Astrocyte of the spinal cord (primary cell): ENCODE data around the gene CROT.
A peak's percentile ranks its signal among the peaks of the same experiment; 100 is the strongest.

Experiments
- DNase-seq: peaks from one replicate; pipeline ENCODE4 v3.0.0; 2011; ENCODE audit warnings: low read depth, low spot score
- H3K4me3 ChIP-seq: 2 replicates; pipeline ENCODE4 v1.5.1; 2011; ENCODE audit warnings: low read depth, mild to moderate bottlenecking, low read length, moderate library complexity
- in situ Hi-C: cut with HindIII; loops from 2 replicates; pipeline ENCODE4 v1.10.0; 2017; ENCODE audit warnings: low sequenced_read_pairs
- TF ChIP-seq, protein P1 (sequence below): IDR thresholded peaks from 2 replicates; pipeline ENCODE4 v1.5.1; 2012; ENCODE audit warnings: low read depth, mild to moderate bottlenecking, low read length, inconsistent platforms

The CROT gene, protein sequence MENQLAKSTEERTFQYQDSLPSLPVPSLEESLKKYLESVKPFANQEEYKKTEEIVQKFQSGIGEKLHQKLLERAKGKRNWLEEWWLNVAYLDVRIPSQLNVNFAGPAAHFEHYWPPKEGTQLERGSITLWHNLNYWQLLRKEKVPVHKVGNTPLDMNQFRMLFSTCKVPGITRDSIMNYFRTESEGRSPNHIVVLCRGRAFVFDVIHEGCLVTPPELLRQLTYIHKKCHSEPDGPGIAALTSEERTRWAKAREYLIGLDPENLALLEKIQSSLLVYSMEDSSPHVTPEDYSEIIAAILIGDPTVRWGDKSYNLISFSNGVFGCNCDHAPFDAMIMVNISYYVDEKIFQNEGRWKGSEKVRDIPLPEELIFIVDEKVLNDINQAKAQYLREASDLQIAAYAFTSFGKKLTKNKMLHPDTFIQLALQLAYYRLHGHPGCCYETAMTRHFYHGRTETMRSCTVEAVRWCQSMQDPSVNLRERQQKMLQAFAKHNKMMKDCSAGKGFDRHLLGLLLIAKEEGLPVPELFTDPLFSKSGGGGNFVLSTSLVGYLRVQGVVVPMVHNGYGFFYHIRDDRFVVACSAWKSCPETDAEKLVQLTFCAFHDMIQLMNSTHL

DNA sequence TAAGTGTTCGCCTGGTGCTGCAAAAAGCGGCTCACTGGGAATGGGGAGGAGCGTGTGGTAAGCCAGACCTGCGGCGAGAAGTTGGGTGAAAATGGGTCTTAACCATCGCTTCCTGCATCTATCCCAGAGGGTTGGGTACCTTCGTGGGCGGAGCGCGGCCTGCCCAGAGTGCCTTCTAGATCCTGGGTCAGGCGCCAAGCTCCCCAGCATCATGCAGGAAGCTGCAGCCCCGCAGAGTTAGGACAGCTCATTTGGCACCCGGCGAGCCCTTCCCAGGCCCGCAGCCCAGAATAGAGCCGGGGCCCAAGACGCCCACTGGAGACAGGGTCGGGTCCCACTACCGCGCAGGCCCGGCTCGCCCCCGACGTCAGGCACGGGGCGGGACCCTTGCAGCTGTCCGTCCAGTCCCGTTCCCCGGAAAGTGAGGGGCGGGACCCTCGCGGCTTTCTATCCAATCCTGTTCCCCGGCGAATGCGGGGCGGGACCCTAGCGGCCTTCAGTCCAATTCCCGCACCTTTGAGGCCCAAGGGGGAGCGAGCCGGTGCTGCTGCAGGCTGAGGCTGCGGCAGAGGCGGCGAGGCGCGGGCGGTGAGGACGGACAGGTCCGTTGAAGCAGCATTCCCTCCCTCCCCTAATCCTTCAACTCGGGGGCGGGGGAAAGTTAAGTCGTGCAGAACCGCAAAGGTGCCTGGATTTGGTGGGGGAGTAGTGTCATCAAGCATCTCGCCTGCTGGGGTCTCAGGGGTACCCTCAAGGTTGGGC is at the start of gene CROT:
CROT (plus strand) TSS at position 499 of the 762 bp plus-strand sequence. CDS start 3,405 bp downstream, outside the sequence.
- TF ChIP-seq, protein P1, sequence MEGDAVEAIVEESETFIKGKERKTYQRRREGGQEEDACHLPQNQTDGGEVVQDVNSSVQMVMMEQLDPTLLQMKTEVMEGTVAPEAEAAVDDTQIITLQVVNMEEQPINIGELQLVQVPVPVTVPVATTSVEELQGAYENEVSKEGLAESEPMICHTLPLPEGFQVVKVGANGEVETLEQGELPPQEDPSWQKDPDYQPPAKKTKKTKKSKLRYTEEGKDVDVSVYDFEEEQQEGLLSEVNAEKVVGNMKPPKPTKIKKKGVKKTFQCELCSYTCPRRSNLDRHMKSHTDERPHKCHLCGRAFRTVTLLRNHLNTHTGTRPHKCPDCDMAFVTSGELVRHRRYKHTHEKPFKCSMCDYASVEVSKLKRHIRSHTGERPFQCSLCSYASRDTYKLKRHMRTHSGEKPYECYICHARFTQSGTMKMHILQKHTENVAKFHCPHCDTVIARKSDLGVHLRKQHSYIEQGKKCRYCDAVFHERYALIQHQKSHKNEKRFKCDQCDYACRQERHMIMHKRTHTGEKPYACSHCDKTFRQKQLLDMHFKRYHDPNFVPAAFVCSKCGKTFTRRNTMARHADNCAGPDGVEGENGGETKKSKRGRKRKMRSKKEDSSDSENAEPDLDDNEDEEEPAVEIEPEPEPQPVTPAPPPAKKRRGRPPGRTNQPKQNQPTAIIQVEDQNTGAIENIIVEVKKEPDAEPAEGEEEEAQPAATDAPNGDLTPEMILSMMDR = no peak
- DNase-seq = peak; percentile 95
- in situ Hi-C loops = no loop called here
- peak within 1 kb of the TSS; percentile 78 for H3K4me3 ChIP-seq

DNA sequence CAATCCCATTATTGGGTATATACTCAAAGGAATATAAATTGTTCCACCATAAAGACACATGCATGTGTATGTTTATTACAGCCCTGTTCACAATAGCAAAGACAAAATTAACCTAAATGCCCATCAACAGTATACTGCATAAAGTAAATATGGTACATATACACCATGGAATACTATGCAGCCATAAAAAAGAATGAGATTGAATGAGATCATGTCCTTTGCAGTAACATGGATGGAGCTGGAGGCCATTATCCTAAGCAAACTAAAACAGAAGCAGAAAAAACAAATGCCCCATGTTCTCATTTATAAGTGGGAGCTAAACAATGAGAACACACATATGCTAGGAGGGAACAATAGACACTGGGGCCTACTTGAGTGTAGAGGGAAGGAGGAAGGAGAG is 44.7 kb upstream of the CROT start:
- no peak overlapping the region for H3K4me3 ChIP-seq
- TF ChIP-seq, protein P1 = no peak
- in situ Hi-C loops = no loop called here
- no peak for DNase-seq

DNA sequence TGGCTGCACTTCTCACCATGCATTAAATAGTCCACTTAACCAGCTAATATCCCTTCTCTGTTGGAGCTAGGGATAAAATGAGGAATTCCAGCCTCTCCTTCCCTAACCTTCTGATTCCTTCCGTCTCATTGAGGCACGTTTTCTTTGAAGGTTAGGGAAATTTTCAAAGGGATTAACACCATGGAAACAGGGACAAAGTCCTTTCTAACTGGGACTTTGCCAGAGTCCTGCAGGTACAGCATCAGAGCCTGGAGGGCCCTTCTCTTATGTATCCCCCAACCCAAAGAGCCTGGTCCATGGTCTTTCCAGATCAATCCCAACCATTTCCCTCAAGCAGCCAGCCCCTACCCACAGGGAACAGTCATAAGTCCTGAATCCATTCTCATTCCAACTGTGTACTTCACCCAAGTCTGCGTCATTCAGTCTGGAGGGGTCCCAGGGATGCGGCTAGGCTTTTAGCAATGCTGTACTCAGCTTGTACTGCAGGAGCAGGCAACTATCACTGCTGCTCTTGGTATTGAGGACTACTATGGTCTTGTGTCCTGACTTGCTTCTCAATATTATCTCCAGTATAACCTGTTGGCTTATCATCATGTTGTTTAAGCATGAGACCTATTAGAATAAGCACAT is 34.6 kb upstream of the CROT start:
- H3K4me3 ChIP-seq = no peak overlapping the region
- in situ Hi-C loops = no loop called here
- no peak for DNase-seq
- TF ChIP-seq, protein P1 = no peak

DNA sequence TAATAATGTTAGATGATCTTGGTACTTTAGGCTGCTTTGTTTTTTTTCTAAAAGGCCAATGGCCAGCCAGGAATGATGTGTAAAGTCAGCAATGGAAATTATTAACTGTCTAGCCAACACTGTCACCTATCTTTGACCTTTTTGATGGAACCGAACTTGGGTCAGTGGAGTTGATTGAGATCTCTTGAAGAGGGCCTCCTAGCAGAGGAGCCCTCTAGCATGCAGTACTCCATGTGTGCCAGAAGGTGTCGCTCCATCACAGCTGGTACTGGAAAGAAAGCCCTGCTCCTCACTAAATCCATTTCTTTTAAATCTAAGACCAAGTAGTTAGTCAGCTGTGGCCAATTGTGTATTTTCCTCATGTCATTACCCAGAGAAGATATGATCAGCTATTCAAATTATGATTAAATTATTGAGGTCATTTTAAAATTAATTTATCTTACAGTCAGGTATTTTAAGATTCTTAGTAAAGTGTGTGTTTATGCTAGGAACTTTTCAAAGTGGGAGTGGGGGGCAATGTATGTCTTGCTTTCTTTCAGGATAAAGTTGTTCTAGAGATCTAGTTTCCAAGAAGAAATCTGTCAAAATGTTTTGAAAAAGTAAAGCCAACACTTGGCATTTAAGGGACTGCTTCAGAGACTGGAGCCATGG is 33.1 kb upstream of the CROT start:
- in situ Hi-C loops = no loop called here
- no peak overlapping the region for H3K4me3 ChIP-seq

DNA sequence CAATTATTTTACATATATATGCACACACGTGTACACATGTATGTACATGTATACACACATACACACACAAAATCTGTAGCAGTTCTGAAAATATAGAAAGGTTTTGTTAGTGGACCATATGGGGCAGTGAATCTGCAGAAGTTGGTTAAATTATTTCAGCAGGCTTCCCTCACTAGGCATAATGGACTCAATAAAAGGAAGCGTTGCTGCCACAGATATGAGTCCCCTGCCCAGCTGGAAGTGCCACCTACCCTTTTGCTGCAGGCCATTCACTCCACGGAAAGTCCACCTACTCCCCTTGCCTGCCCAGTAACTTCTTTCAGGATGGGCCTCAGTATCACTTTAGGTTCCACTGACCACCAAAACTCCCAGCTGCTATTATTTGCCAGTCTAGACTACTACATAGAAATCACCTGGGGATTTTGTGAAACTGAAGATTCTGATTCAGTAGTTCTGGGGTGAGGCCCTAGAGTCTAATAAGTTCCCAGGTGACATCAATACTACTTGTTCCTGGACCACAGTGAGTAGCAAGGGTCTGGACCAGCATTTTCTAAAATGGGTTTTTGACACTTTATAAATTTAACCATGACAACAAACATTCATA is 29.3 kb upstream of the CROT start:
- TF ChIP-seq, protein P1 = no peak
- no peak overlapping the region for H3K4me3 ChIP-seq
- no peak for DNase-seq
- in situ Hi-C loops = no loop called here

More for the DNA sequence above, 33.1 kb upstream of the CROT start:
- peak; percentile 69 for DNase-seq
- TF ChIP-seq, protein P1 = peak; percentile 99
